Mesothelial cell of epicardium (in vitro differentiated cells): ENCODE data around the gene CEP63. TPM values are rescaled to one million over a fixed set of nuclear protein-coding genes. Genes with fewer than 3 reads are reported as not detected.
"Not testable (repeated sequence)": the region's sequence is repeated elsewhere in the genome, so short reads cannot be mapped to it uniquely, and the experiment has no call there.

ENCODE experiments used
- DNase-seq, 2 experiments: peaks; one replicate each; pipeline ENCODE4 v3.0.0; 2021; ENCODE audit warnings: low spot score in 2 of 2; ENCODE audit not compliant: unreplicated experiment in 2 of 2
- H3K27ac Mint-ChIP-seq: 2 replicates; pipeline ENCODE4 v1.8.0; 2021; ENCODE audit warnings: mixed read lengths
- H3K27me3 Mint-ChIP-seq: 2 replicates; pipeline ENCODE4 v1.8.0; 2021; ENCODE audit warnings: low read depth, mixed read lengths
- H3K36me3 Mint-ChIP-seq: 2 replicates; pipeline ENCODE4 v1.8.0; 2021; ENCODE audit warnings: mixed read lengths
- H3K4me1 Mint-ChIP-seq: 2 replicates; pipeline ENCODE4 v1.8.0; 2021; ENCODE audit warnings: mixed read lengths
- H3K4me3 Mint-ChIP-seq: 2 replicates; pipeline ENCODE4 v1.8.0; 2021; ENCODE audit warnings: mild to moderate bottlenecking, moderate library complexity, mixed read lengths
- H3K9me3 Mint-ChIP-seq: 2 replicates; pipeline ENCODE4 v1.8.0; 2021; ENCODE audit warnings: mixed read lengths
- CTCF ChIP-seq: fragments of 200-600 bp; sonication (generic); IDR thresholded peaks from one replicate; pipeline ENCODE4 v1.5.0; 2021; ENCODE audit warnings: antibody characterized with exemption; ENCODE audit not compliant: unreplicated experiment
- total RNA-seq: library from RNA; stranded (reverse); gene quantifications from 3 replicates; pipeline ENCODE4 v1.2.1, GENCODE V29; 2021

Gene CEP63
- total RNA-seq, 1 donor from 2014 or later = 22.5 TPM

DNA sequence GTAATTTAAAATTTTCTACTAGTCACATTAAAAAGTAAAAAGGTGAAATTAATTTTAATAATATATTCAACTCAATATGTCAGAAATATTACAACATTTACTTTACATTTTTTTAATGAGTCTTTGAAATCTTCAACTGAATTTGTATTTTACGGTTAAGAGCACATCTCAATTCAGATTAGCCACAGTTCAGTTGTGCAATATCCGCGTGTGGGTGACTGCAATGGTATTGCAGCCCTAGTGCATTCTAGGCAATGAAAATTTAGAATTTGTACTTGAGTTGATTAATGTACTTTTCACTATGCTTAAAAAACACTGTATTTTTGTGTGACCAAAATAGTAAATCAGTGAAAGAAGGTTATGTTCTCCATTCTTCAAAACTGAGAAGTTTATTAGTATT lies 57.3 kb downstream of the CEP63 start:
- Mint-ChIP-seq H3K9me3 (no peaks in the 10 kb centered on the region), H3K27me3 (no peaks in the 10 kb centered on the region), H3K36me3 (peaks cover 22% of the 10 kb centered on the region), H3K27ac (no peak overlapping the region), H3K4me3 (no peak overlapping the region), H3K4me1 (no peaks in the 10 kb centered on the region)
- TF ChIP-seq CTCF = no peak
- DNase-seq = no peak

DNA sequence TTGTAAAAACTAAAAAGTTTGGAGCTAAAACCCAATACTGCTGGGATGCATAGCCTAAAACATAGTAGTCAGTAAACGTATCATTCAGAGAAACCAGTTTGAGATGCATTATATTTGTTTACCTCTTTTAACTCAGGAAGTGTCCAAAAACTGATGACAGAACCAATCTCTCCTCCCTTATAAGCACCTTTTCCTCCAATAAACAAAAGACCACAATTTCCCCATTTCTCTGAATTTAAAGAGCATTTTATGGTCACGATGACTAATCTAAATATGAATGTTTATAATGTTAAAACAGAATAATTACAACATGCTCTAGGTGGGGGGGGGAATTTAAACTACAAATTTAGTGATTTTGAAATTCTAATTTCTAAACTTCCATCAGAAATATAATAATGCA lies 58.5 kb downstream of the CEP63 start:
- Mint-ChIP-seq H3K4me3 (no peak overlapping the region), H3K27me3 (no peaks in the 10 kb centered on the region), H3K9me3 (no peaks in the 10 kb centered on the region), H3K27ac (no peak overlapping the region), H3K4me1 (no peaks in the 10 kb centered on the region), H3K36me3 (peaks cover 27% of the 10 kb centered on the region)
- no peak for TF ChIP-seq CTCF
- DNase-seq = no peak

DNA sequence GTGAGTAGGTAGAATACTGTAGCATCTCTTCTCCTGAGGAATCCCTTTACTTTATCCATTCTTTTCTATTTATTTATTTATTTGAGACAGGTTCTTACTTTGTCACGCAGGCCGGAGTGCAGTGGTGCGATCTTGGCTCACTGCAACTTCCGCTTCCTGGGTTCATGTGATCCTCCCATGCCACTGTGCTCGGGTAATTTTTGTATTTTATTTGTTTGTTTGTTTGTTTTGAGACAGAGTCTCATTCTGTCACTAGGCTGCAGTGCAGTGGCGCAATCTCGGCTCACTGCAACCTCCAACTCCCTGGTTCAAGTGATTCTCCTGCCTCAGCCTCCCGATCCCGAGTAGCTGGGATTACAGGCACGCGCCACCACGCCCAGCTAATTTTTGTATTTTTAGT lies 58.9 kb downstream of the CEP63 start:
- H3K36me3 Mint-ChIP-seq = peaks cover 30% of the 10 kb centered on the region
- not testable (repeated sequence) for H3K4me3 Mint-ChIP-seq, H3K27ac Mint-ChIP-seq, H3K27me3 Mint-ChIP-seq, DNase-seq, H3K9me3 Mint-ChIP-seq, H3K4me1 Mint-ChIP-seq

- Mint-ChIP-seq H3K27me3 (no peaks in the 10 kb centered on the region), H3K4me1 (no peaks in the 10 kb centered on the region), H3K27ac (no peak overlapping the region), H3K36me3 (peaks cover 34% of the 10 kb centered on the region), H3K4me3 (no peak overlapping the region), H3K9me3 (no peaks in the 10 kb centered on the region)
- no peak for DNase-seq
- TF ChIP-seq CTCF = no peak
Observed at GRCh38 chr3:134545818-134546217, 60.0 kb downstream of the CEP63 start.

- no peaks in the 10 kb centered on the region for H3K27me3 Mint-ChIP-seq
- H3K36me3 Mint-ChIP-seq = peaks cover 33% of the 10 kb centered on the region
- no peak for TF ChIP-seq CTCF
- H3K27ac Mint-ChIP-seq = no peak overlapping the region
- no peak overlapping the region for H3K4me3 Mint-ChIP-seq
- no peaks in the 10 kb centered on the region for H3K9me3 Mint-ChIP-seq
- DNase-seq = no peak
- no peaks in the 10 kb centered on the region for H3K4me1 Mint-ChIP-seq
Observed at GRCh38 chr3:134552784-134553183, 66.9 kb downstream of the CEP63 start.

DNA sequence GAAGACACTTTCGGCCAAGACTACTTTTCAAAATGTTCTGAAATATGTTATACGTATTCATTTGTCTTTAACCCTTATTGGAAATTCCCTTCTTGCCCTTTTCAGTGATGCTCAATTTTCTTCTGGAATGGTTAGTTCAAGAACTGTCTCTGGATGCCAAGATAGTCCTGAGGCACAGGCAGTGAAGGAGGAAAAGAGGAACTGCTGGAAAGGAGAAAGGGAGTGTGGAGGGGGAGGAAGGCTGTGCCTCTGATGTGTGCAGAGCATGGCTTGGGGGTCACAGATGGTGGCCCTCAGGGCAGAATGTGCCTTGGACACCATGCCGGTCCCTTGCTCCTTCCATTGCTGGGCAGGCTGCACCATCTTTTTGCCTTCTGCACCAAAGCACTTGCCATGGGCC lies 73.7 kb downstream of the CEP63 start:
- H3K4me1 Mint-ChIP-seq = no peaks in the 10 kb centered on the region
- H3K27me3 Mint-ChIP-seq = no peaks in the 10 kb centered on the region
- TF ChIP-seq CTCF = no peak
- no peak overlapping the region for H3K27ac Mint-ChIP-seq
- DNase-seq = no peak
- peaks cover 29% of the 10 kb centered on the region for H3K36me3 Mint-ChIP-seq
- H3K4me3 Mint-ChIP-seq = no peak overlapping the region
- no peaks in the 10 kb centered on the region for H3K9me3 Mint-ChIP-seq
